SW480 (cell line): ENCODE data around the gene SMIM29.
"Not testable (repeated sequence)": the region's sequence is repeated elsewhere in the genome, so short reads cannot be mapped to it uniquely, and the experiment has no call there.

ENCODE experiments used
- DNase-seq: peaks from one replicate; pipeline ENCODE4 v3.0.0-alpha.2; 2016; ENCODE audit warnings: low spot score

Gene SMIM29

DNA sequence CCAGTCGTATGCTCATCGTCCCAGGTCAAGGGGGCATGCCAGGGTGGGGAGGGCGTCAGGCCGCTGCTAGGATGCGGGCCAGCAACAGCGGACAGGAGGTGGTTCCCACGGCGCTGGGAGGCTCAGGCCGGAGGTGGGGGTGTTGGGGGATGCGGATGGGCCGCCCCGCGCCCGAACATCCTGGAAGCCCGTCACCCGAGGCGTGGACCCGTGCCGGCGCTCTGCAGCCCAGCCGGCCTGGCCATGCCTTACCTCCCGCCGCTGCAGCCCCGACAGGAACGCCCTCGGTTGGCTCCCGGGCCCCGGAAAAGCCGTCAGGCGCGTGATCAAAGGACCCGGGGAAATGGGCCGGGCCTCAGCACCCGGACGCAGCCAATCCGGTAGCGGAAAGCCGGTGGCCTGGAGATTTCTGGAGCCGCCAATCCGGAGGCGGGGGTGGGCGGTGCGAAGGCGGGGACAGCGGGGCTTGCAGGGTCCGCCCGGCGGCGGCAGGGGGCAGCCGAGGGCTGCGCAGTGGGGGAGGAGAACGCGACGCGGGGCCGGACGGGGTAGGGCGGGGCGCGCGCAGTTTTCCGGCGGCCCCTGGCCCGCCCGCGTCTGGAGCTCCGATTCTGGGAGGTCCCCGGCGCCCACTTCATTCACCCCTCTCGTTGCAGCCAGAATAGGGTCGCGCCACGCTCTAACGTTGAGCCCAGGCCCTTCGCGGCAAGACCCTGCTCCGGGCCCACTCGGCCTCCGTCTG lies at the start of gene SMIM29:
TSS of gene SMIM29 (minus strand) at position 280 of the 742 bp plus-strand sequence. CDS start 1,215 bp downstream, outside the sequence.
- peak; percentile 90 for DNase-seq

- DNase-seq: no peak
Observed at GRCh38 chr6:34295721-34296120, 46.9 kb upstream of the SMIM29 start.

- no peak for DNase-seq
Observed at GRCh38 chr6:34292954-34293353, 44.1 kb upstream of the SMIM29 start.

- no peak for DNase-seq
Observed at GRCh38 chr6:34289137-34289536, 40.3 kb upstream of the SMIM29 start.

DNA sequence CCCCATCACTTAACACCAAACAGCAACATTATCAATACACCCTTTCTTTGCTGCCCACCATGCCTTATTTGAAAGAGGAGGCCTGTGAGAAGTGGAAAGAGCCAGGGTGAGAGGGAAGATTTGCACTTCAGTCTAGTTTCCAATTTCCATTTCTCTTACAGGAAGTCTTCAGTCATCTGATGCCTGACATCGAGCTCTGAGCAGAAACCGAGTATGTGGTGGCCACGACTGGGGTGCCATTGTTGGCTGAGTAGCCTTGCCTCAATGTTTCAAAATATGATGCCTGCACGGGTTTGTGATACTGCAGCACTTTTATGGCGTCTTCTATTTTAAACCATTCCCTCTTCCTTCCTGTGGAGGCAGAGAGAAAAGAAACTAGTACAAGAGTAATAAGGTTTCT lies 39.8 kb upstream of the SMIM29 start:
- no peak for DNase-seq

- no peak for DNase-seq
Observed at GRCh38 chr6:34285448-34286164, 36.8 kb upstream of the SMIM29 start.

GRCh38 chr6:34284563-34285447 lies 36.0 kb upstream of the SMIM29 start:
- no peak for DNase-seq

GRCh38 chr6:34281702-34282334 lies 33.0 kb upstream of the SMIM29 start:
- DNase-seq: no peak

GRCh38 chr6:34280216-34280615 lies 31.4 kb upstream of the SMIM29 start:
- no peak for DNase-seq

GRCh38 chr6:34278833-34279232 lies 30.0 kb upstream of the SMIM29 start:
- DNase-seq: no peak

GRCh38 chr6:34277763-34278112 lies 28.9 kb upstream of the SMIM29 start:
- DNase-seq: no peak

DNA sequence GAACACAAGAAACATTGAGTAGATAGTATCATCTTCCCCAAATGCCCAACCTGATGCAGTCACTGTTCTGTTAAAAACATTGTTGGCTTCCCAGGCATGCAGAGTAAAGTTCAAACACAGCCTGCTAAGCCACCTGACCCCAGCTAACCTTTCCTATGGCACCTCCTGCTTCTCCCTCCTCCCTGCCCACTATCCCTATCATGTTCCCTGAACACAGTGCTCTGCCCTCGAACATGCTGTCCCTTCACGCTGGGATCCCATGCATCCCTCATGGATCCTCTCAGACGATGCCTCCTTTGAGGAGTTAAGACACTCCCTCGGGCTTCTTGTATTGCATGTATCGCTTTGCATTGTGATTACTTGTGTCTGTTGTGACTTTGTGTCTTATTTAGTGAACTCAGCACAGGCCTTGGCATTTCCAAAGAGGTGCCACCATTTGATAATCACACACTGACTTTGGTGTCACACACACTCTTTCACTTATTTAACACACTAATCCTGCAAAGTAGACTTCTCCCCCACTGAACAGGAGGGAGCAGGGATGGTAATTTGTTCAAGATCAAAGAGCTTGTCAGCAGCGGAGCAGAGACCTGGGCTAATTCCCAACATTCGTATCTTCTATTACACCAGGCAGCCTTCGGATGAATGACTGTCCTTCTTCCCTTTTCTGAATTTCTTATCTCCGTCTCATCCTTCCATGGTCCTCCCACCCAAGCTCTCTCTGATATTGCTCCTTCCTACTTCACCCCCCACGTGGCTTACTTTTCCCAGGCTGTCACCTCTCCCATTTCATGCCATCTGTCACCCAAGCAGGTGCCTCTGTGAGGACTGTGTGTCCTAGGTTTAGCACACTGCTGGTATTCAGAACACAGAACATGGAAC lies 28.3 kb upstream of the SMIM29 start:
- DNase-seq: no peak

DNA sequence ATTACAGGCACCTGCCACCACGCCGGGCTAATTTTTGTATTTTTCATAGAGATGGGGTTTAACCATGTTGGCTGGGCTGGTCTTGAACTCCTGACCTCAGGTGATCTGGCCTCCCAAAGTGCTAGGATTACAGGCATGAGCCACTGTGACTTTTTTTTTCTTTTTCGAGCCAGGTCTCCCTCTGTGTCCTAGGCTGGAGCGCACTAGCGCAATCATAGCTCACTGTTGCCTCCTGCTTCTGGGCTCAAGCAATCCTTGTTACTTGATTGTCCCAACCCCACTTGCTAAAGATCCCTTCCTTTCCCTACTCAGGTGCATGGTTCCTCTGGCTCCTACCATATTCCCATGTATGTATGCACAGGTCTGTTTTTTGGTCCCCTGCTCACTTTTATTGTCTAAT lies 27.4 kb upstream of the SMIM29 start:
- no peak for DNase-seq

DNA sequence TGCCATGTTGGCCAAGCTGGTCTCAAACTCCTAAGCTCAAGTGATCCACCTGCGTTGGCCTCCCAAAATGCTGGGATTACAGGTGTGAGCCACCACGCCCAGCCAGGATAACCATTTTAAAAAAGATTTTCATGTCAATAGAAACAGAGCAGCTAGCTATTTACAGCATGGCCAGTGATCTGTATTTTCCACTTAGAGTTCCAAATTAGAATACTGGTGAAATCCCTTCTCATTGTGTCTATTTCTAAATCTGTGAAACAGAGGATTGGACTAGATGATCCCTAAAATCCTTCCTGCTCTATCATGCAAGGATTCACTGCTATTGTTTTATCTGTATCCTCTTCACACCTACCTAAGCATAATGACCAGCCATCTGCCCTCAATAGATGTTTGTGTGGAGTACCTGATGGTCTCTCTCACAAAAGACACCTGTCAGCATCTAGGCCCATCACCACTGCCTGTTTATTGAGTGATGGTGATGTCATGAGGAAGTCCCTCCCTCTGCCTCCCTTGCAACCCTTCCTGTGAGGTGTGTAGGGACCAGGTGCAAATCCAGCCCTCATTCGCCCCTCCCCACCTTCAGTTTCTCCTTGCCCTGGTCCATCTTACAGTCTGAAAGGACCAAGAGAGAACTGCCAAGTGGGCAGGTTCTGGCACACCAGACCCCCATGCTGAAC lies 26.5 kb upstream of the SMIM29 start:
- no peak for DNase-seq

DNA sequence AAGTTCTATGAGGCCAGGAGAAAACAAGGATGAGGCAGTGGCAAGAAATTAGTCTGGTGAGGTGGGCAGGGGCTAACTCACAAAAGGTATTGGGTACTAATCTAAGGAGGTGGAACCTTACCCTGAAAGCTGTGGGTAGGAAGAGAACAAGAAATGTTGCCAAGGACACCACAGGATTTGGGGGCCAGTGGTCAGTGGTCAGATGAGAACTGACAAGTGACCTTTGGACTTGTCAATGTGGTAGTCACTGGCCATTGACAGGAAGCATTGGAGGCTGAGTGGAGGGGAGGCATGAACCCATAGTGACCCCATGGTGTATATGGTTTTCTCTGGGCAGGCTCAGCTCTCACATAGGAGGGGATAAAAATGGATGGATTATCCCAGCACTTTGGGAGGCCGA lies 25.3 kb upstream of the SMIM29 start:
- DNase-seq: no peak

DNA sequence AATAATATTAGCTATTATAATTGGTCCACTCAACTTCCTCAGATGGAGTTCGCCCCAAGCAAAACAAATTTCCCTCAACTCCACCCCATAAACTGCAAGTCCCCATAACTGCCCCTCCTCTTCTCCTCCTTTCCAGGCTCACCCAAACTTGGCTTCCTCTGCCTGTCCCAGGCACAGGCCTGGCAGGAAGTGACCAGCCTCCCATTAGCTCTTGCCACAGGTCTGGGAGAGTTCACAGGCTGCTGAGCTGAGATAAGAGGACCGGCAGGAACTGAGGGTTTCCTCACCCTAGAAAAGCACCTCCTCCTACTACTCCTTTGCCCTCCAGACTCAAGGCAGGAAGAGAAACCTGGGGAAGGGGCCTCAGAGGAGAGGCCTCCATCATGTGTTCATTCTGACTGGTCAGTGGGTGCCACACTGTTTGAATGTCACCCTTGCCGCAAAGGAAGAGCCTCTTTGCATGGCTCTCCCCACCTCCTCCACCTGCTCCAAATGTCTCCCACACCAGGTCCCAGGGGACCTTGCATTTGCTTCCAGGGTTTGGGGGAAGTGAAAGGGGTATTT lies 24.5 kb upstream of the SMIM29 start:
- no peak for DNase-seq

DNA sequence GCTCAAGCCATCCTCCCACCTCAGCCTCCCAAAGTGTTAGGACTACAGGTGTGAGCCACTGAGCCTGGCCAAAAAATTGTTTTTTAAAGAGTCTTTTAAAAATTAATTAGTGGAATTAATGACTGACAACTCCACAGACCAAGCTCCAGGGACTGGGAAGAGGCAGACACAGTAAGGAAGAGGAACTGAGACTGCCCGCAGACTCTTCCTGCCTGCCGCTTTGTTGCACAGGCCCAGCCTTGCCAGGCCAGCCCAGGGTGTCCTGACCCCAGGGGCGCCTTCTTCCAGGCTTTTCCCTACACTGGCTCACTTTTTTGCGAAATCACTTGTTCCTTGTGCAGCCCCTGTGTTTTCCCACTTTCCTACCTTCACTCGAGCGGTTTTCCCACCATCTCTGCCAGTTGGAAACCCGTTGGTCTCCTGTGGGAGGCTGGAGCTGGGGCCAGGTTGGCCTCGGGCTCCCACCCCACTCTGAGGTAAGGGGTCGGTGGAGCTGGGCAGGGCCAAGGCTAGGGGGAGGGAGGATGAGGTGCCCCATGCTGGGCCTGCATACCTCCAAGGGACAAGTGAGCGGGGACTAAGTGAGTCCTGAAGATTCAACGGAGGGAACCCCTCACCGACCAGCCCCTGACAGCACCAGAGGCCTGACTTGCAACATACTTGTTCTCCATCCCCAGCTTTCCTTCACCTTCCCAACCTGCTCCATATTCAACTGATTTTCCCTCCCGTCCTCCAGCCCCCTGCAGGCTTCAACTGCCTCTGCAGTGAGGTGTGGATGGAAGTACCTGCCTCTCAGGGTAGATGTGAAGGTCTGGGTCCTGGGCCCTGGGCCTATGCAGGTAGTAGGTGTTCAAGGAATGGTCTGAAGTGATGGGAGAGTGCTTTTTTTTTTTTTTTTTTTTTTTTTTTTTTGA lies 23.5 kb upstream of the SMIM29 start:
- no peak for DNase-seq

DNA sequence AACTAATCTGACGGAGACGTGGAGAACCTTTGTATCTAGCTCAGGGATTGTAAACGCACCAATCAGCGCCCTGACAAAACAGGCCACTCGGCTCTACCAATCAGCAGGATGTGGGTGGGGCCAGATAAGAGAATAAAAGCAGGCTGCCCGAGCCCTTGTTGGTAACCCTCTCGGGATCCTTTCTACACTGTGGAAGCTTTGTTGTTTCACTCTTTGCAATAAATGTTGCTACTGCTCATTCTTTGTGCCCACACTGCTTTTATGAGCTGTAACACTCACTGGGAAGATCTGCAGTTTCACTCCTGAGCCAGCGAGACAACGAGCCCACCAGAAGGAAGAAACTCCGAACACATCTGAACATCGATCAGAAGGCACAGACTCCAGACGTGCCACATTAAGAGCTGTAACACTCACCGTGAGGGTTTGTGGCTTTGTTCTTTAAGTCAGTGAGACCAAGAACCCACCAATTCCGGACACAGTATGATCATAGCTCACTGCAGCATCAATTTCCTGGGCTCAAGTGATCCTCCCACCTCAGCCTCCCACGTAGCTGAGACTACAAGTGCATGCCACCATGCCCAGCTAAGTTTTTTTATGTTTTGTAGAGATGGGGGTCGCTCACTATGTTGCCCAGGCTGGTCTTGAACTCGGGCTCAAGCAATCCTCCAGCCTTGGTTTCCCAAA lies 21.0 kb upstream of the SMIM29 start:
- DNase-seq: not testable (repeated sequence)

DNA sequence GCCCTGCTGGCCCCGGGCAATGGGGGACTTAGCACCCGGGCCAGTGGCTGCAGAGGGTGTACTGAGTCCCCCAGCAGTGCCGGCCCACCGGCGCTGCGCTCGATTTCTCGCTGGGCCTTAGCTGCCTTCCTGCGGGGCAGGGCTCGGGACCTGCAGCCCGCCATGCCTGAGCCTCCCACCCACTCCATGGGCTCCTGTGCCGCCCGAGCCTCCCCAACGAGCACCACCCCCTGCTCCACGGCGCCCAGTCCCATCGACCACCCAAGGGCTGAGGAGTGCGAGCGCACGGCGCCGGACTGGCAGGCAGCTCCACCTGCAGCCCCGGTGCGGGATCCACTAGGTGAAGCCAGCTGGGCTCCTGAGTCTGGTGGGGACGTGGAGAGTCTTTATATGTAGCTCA lies 20.3 kb upstream of the SMIM29 start:
- DNase-seq: not testable (repeated sequence)
